Testis (tissue), 3 donors: ENCODE results near the gene GNG14. TPM values are rescaled to one million over a fixed set of nuclear protein-coding genes. Genes with fewer than 3 reads are reported as not detected.

Experiments
- DNase-seq: peaks from one replicate; pipeline ENCODE4 v3.0.0-alpha.2; 2019
- H3K27ac ChIP-seq, 2 donors: fragments of 200-600 bp; sonication (generic); one replicate each; pipeline ENCODE4 v1.5.1; 2019
- H3K27me3 ChIP-seq: fragments of 200-600 bp; sonication (generic); one replicate; pipeline ENCODE4 v1.5.1; 2019
- H3K36me3 ChIP-seq: fragments of 200-600 bp; sonication (generic); one replicate; pipeline ENCODE4 v1.5.1; 2017; ENCODE audit warnings: low read depth; ENCODE audit errors: missing control alignments
- H3K4me1 ChIP-seq: fragments of 200-600 bp; sonication (generic); one replicate; pipeline ENCODE4 v1.5.1; 2019
- H3K4me3 ChIP-seq, 2 donors: fragments of 200-600 bp; sonication (generic); one replicate each; pipeline ENCODE4 v1.5.1; 2017 to 2019
- H3K9me3 ChIP-seq: fragments of 200-600 bp; sonication (generic); one replicate; pipeline ENCODE4 v1.5.1; 2017
- POLR2A ChIP-seq: fragments of 450-650 bp; IDR thresholded peaks from one replicate; pipeline ENCODE4 v1.6.1; 2017; ENCODE audit warnings: antibody characterized with exemption, mild to moderate bottlenecking, moderate library complexity
- WGBS, 2 donors: methylation state at CpG; one replicate each; pipeline ENCODE4 v1.1.5; 2018; 5-methylcytosine and 5-hydroxymethylcytosine counted together
- intact Hi-C: fragments of 100-400 bp; cut with DNase I; formaldehyde crosslinking; loops from one replicate; pipeline ENCODE4 v1.15.1; 2023; ENCODE audit warnings: low total_unique reads
- polyA plus RNA-seq: library from polyadenylated mRNA; stranded (reverse); fragments of 350-450 nt; fragmentation: Illumina TruSeq; extraction: RNeasy Lipid Tissue Mini Kit (QIAGEN cat#74804); gene quantifications from one replicate; pipeline ENCODE4 v1.2.3, GENCODE V29; 2014; ENCODE audit warnings: low read depth, low replicate concordance; ENCODE audit not compliant: insufficient read depth
- total RNA-seq, 2 donors: library from RNA; depleted of rRNA; stranded (reverse); fragments of >200 nt; gene quantifications; one replicate each; pipeline ENCODE4 v1.2.3, GENCODE V29; 2016
- TF ChIP-seq, protein P1 (sequence below), 3 experiments: fragments of 450-650 bp in 2 of 3; fragments of 200-600 bp in 1 of 3; sonication (generic) in 1 of 3; IDR thresholded peaks; one replicate each; pipeline ENCODE4 v1.5.1; 2016 to 2019; ENCODE audit warnings: antibody characterized with exemption in 3 of 3, mild to moderate bottlenecking in 2 of 3, moderate library complexity in 1 of 3

Gene GNG14
- total and polyA plus RNA-seq, 3 donors from 2014 or later = 4.5 TPM; not detected in 2

DNA sequence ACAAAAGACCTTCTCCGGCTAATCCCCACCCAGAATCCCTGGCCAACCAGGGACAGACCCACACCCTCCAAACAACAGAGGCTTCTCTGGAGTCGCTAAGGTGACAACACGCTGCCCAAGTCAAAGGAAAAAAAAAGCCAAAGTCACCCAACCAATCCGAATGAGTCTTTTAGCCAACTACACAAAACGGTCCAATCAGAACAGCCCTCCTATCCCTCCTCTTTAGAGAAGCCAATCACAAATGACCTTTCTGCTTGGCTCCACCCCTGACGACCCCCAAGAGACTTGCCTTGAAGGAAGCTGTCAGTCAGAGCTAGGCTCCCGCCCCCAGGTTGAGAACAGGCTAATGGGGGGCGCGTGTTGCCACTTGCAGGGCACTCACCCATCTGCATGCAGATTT is 15.2 kb downstream of the GNG14 start:
- no peaks in the 10 kb centered on the region for H3K36me3 ChIP-seq
- TF ChIP-seq POLR2A = no peak
- TF ChIP-seq, protein P1, sequence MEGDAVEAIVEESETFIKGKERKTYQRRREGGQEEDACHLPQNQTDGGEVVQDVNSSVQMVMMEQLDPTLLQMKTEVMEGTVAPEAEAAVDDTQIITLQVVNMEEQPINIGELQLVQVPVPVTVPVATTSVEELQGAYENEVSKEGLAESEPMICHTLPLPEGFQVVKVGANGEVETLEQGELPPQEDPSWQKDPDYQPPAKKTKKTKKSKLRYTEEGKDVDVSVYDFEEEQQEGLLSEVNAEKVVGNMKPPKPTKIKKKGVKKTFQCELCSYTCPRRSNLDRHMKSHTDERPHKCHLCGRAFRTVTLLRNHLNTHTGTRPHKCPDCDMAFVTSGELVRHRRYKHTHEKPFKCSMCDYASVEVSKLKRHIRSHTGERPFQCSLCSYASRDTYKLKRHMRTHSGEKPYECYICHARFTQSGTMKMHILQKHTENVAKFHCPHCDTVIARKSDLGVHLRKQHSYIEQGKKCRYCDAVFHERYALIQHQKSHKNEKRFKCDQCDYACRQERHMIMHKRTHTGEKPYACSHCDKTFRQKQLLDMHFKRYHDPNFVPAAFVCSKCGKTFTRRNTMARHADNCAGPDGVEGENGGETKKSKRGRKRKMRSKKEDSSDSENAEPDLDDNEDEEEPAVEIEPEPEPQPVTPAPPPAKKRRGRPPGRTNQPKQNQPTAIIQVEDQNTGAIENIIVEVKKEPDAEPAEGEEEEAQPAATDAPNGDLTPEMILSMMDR (IDR thresholded peaks at IDR 0.05) = no peak
- 44 to 54% methylated on average over 9 of the region's 9 CpGs for WGBS, 2 donors
- no peak overlapping the region for H3K27ac ChIP-seq
- intact Hi-C loops = no loop called here
- no peaks in the 10 kb centered on the region for H3K4me1 ChIP-seq
- DNase-seq = peak; percentile 79
- H3K27me3 ChIP-seq = no peaks in the 10 kb centered on the region
- no peaks in the 10 kb centered on the region for H3K9me3 ChIP-seq
- H3K4me3 ChIP-seq = no peak overlapping the region

DNA sequence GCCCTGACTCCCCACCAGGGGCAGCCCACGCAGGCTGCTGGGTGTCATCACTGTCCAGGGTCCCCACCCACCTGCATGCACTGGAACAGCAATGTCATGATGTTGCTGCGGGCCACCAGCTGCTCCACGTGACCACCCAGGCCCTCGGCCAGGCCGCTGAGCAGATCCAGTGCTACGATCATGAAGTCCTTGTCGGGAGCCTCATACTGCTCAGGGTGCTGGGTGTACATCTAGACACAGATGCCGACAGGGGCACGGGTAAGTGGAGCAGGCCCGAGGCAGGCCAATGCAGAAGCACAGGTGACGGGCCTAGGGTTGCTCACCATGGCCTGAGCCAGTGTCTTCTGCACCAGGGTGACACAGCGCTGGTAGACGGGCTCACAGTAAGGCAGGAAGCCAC is 17.4 kb downstream of the GNG14 start:
- no peaks in the 10 kb centered on the region for H3K36me3 ChIP-seq
- intact Hi-C loops = no loop called here
- TF ChIP-seq POLR2A = no peak
- TF ChIP-seq, protein P1 (IDR thresholded peaks at IDR 0.05) = no peak
- H3K27ac ChIP-seq = no peak overlapping the region
- H3K27me3 ChIP-seq = no peaks in the 10 kb centered on the region
- no peaks in the 10 kb centered on the region for H3K9me3 ChIP-seq
- WGBS, 2 donors = 89 to 94% methylated on average over 11 to 13 of the region's 13 CpGs
- no peak for DNase-seq
- no peak overlapping the region for H3K4me3 ChIP-seq
- H3K4me1 ChIP-seq = no peaks in the 10 kb centered on the region

DNA sequence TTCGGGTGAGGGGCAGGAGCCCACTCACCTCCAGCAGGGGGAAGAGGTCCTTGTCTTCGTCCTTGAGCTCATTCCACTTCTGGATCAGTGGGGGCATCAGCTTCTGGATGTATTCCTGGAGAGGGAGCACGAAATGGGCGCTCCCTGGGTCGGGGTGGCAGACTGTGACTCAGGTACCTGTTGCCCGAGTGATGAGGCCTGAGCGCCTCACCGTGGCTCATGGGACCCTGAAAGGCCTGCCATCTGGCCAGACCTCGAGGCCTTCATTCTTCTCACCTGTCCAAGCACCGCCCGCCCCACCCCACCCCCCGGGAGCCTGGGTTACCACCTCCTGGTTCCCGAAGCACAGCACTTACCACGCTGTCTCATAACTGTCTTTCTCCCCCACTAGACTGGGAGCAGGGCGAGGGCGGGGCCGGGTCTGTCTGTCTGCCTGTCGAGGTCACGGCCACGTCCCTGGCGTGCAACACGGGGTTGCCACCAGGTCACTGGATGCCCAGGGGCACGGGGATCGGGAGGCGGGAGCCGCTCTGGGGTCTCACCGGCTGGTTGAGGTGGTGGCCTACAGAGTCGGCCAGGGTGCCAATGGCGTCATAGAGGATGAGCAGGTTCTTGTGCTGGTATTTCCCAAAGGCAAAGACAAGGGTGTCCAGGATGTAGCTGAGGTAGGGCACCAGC is 18.0 kb downstream of the GNG14 start:
- WGBS, 2 donors = 91% methylated on average over 11 to 29 of the region's 29 CpGs
- DNase-seq = no peak
- Histone ChIP-seq H3K4me1 (no peaks in the 10 kb centered on the region), H3K27me3 (no peaks in the 10 kb centered on the region), H3K9me3 (no peaks in the 10 kb centered on the region), H3K4me3 (no peak overlapping the region), H3K27ac (no peak overlapping the region), H3K36me3 (no peaks in the 10 kb centered on the region)
- intact Hi-C loops = no loop called here
- no peak for TF ChIP-seq POLR2A
- TF ChIP-seq, protein P1 (IDR thresholded peaks at IDR 0.05) = no peak

DNA sequence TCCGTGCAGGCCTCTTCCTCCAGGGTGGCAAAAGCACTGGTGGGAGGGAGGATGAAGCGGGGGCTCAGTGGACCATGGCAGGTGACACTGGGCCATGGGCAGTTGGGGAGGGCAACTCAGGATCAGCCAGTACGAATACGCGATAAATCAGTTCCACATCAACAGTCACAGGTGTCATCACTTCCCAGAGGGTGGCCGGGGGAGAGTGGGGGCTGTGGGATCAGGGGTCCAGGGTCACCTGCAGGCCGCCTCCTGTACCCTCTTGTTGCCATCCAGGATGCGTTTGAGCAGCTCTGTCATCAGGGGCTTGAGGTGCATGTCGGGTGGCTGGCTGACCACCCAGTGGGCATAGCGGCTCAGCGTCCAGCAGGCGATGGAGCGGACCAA is 18.5 kb downstream of the GNG14 start:
- DNase-seq = no peak
- Histone ChIP-seq H3K4me3 (no peak overlapping the region), H3K36me3 (no peaks in the 10 kb centered on the region), H3K4me1 (no peaks in the 10 kb centered on the region), H3K9me3 (no peaks in the 10 kb centered on the region), H3K27me3 (no peaks in the 10 kb centered on the region), H3K27ac (no peak overlapping the region)
- TF ChIP-seq, protein P1 (IDR thresholded peaks at IDR 0.05) = no peak
- no peak for TF ChIP-seq POLR2A
- WGBS, 2 donors = 84 to 85% methylated on average over 7 to 13 of the region's 13 CpGs
- intact Hi-C loops = no loop called here

DNA sequence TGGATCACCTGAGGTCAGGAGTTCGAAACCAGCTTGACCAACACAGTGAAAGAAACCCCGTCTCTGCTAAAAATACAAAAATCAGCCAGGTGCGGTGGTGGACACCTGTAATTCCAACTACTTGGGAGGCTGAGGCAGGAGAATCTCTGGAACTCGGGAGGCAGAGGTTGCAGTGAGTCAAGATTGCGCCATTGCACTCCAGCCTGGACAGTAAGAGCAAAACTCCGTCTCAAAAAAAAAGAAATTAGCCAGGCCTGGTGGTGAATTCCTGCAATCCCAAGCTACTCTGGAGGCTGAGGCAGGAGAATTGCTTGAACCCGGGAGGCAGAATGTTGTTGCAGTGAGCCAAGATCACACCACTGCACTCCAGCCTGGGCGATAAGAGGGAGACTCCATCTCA is 20.8 kb downstream of the GNG14 start:
- intact Hi-C loops = no loop called here
- TF ChIP-seq, protein P1 (IDR thresholded peaks at IDR 0.05) = no peak
- TF ChIP-seq POLR2A = no peak
- Histone ChIP-seq H3K27ac (no peak overlapping the region), H3K36me3 (no peaks in the 10 kb centered on the region), H3K9me3 (no peaks in the 10 kb centered on the region), H3K4me3 (no peak overlapping the region), H3K27me3 (no peaks in the 10 kb centered on the region), H3K4me1 (no peaks in the 10 kb centered on the region)
- DNase-seq = no peak
- WGBS, 2 donors = 94% methylated on average over 8 of the region's 8 CpGs
